Mesothelial cell of epicardium (in vitro differentiated cells): Measurements from ENCODE around the gene CLCF1. TPM values are rescaled to one million over a fixed set of nuclear protein-coding genes. Genes with fewer than 3 reads are reported as not detected.
A peak's percentile ranks its signal among the peaks of the same experiment; 100 is the strongest.

Experiments used
- DNase-seq, 2 experiments: peaks; one replicate each; pipeline ENCODE4 v3.0.0; 2021; ENCODE audit warnings: low spot score in 2 of 2; ENCODE audit not compliant: unreplicated experiment in 2 of 2
- H3K27ac Mint-ChIP-seq: 2 replicates; pipeline ENCODE4 v1.8.0; 2021; ENCODE audit warnings: mixed read lengths
- H3K27me3 Mint-ChIP-seq: 2 replicates; pipeline ENCODE4 v1.8.0; 2021; ENCODE audit warnings: low read depth, mixed read lengths
- H3K36me3 Mint-ChIP-seq: 2 replicates; pipeline ENCODE4 v1.8.0; 2021; ENCODE audit warnings: mixed read lengths
- H3K4me1 Mint-ChIP-seq: 2 replicates; pipeline ENCODE4 v1.8.0; 2021; ENCODE audit warnings: mixed read lengths
- H3K4me3 Mint-ChIP-seq: 2 replicates; pipeline ENCODE4 v1.8.0; 2021; ENCODE audit warnings: mild to moderate bottlenecking, moderate library complexity, mixed read lengths
- H3K9me3 Mint-ChIP-seq: 2 replicates; pipeline ENCODE4 v1.8.0; 2021; ENCODE audit warnings: mixed read lengths
- total RNA-seq: library from RNA; stranded (reverse); gene quantifications from 3 replicates; pipeline ENCODE4 v1.2.1, GENCODE V29; 2021
- TF ChIP-seq, protein P1 (sequence below): fragments of 200-600 bp; sonication (generic); IDR thresholded peaks from one replicate; pipeline ENCODE4 v1.5.0; 2021; ENCODE audit warnings: antibody characterized with exemption; ENCODE audit not compliant: unreplicated experiment

Gene CLCF1
- total RNA-seq, 1 donor from 2014 or later: 5.9 TPM

DNA sequence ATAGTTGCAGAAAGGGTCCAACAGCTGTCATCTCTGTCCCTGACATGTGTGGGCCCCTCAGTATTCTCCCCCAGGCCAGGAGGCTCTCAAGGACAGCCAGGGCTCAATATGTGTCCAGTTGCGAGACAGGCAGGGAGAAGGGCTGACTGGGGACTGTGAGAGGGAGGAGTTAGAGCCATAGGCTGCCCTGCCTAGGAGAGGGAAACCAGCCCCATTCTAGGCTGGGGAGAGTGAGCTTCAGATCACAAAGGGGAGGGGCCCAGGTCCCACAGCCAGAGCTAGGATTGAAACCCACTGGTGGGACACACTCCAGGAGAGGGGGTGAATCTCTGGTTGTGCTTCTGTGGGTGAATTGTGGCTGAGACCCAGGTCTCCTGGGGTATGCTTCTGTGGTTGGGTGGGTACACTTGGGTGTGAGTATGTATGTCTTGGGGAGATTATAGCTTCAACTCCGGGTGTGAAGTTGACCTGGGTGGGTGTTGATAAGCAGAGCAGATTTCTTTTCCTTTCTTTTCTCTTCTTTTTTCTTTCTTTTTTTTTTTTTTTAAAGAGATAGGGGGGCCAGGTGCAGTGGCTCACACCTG lies 40.0 kb upstream of the CLCF1 start:
- Mint-ChIP-seq H3K4me1 (peaks cover 17% of the 10 kb centered on the region), H3K36me3 (no peaks in the 10 kb centered on the region), H3K9me3 (no peaks in the 10 kb centered on the region), H3K27ac (peak overlapping the region; percentile 3), H3K27me3 (peaks cover 53% of the 10 kb centered on the region), H3K4me3 (peak overlapping the region; percentile 24)
- TF ChIP-seq, protein P1, sequence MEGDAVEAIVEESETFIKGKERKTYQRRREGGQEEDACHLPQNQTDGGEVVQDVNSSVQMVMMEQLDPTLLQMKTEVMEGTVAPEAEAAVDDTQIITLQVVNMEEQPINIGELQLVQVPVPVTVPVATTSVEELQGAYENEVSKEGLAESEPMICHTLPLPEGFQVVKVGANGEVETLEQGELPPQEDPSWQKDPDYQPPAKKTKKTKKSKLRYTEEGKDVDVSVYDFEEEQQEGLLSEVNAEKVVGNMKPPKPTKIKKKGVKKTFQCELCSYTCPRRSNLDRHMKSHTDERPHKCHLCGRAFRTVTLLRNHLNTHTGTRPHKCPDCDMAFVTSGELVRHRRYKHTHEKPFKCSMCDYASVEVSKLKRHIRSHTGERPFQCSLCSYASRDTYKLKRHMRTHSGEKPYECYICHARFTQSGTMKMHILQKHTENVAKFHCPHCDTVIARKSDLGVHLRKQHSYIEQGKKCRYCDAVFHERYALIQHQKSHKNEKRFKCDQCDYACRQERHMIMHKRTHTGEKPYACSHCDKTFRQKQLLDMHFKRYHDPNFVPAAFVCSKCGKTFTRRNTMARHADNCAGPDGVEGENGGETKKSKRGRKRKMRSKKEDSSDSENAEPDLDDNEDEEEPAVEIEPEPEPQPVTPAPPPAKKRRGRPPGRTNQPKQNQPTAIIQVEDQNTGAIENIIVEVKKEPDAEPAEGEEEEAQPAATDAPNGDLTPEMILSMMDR: no peak
- DNase-seq: no peak

DNA sequence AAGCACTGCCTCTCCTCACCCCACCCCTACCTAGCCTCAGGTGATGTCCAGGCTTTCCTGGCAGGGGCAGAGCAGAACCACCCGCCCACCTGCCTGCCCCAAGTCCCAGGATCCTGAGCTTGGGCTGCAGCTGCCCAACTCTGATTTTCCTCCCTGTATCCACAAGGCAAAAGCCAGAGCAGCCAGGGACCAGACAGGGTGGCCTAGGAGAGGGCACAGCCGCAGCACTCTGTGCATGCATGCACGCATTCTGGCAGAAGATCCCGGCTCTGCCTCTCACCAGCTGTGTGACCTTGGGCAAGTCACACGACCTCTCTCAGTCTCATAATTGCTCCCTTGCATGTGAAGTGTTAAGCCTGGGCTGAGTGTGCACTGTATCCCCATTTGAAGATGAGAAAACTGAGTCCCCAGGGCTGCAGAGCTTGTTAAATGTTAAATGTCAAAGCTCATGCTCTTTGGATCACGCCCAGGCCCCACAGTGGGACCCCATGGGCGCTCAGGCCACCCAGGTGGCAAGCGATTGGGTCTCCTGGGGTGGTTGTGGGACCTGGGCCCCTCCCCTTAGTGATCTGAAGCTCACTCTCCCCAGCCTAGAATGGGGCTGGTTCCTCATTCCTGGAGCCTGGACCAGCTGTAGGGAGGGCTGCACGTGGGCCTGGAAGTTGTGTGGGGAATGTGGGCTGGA lies 39.2 kb upstream of the CLCF1 start:
- Mint-ChIP-seq H3K4me1 (peaks cover 17% of the 10 kb centered on the region), H3K27me3 (peaks cover 56% of the 10 kb centered on the region), H3K36me3 (no peaks in the 10 kb centered on the region), H3K9me3 (no peaks in the 10 kb centered on the region), H3K27ac (no peak overlapping the region), H3K4me3 (no peak overlapping the region)
- no peak for DNase-seq
- TF ChIP-seq, protein P1: no peak

DNA sequence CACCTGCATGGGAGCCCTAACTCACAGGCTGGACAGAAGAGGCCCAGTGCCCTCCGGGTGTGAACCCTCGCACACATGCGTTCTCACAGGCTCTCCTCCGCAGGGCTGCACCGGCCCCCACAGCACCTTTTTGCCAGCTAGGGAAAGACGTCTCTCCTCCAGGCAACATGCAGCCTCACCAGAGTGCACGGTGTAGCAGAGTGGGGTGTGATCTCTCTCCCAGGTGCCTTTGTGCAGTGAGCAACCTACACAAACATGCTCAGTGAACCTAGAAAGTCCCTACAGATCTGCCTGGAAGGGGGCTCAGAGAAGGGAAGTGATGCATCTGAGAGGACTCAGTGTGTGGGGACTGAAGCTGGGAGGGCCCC lies 38.4 kb upstream of the CLCF1 start:
- TF ChIP-seq, protein P1: no peak
- Mint-ChIP-seq H3K27me3 (peaks cover 58% of the 10 kb centered on the region), H3K4me3 (no peak overlapping the region), H3K4me1 (peaks cover 18% of the 10 kb centered on the region), H3K9me3 (no peaks in the 10 kb centered on the region), H3K36me3 (no peaks in the 10 kb centered on the region), H3K27ac (no peak overlapping the region)
- DNase-seq: no peak

DNA sequence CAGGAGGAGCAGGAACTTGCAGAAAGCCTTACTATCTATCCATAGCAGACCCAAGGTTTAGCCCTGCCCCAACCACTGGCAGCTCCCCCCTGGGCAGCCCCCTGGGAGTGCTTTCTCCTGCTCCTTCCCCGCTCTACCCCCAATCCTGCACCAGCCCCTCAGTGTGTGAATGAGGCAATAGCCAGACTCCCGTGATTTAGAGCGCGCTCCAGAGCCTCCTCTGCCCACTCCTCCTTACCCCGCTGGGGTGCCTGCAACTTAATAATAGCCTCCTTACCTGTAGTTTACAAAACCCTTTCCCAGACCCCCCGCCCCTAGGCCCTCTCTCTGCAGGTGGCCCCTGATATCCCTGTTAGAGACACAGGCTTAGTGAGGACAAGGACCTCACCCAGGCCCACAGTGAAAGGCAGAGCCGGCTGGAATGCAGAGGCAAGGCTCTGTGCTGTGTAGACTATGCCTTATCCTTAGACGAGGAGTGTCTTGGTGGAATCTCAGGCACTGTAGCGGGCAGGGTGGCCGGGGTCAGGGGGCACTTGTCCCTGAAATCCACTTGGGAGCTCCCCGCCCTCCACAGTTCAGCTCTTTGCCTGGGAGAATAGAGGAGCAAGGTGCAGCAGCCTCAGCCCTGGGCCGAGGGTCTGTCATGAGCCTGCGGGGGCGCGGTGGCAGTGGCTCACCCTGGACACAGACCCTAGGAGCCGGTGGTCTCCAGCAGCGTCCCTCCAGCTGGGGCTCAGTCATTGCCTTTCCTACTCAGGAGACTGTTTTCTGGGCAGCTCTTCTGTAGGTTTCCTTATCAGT lies 37.8 kb upstream of the CLCF1 start:
- peaks cover 12% of the 10 kb centered on the region for H3K4me1 Mint-ChIP-seq
- no peak overlapping the region for H3K27ac Mint-ChIP-seq
- DNase-seq: no peak
- H3K9me3 Mint-ChIP-seq: no peaks in the 10 kb centered on the region
- peaks cover 52% of the 10 kb centered on the region for H3K27me3 Mint-ChIP-seq
- H3K4me3 Mint-ChIP-seq: no peak overlapping the region
- H3K36me3 Mint-ChIP-seq: no peaks in the 10 kb centered on the region
- TF ChIP-seq, protein P1: no peak

DNA sequence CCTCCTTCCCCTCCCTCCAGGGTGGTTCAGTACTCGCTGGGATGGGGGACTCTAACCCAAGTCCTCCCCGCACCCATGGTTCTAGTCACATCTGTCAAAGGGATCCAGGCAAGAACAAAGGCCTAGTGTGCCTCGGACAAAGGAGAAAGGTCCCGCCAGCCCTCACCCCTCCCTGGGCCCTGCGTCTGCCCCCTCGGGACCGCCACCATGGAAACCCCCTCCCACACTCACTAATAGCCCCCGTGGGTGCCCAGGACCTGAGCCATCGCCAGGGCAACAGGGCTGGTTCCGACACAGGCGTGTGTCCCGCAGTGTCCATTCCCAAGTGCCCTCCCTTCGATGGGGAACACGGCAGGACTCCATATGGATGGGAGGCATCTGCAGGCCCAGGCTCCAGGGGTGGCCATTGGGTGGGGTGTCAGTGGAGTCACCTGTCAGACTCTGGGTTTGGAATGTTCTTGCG lies 37.0 kb upstream of the CLCF1 start:
- Mint-ChIP-seq H3K4me3 (no peak overlapping the region), H3K27ac (no peak overlapping the region), H3K9me3 (no peaks in the 10 kb centered on the region), H3K4me1 (peaks cover 9% of the 10 kb centered on the region), H3K27me3 (peaks cover 48% of the 10 kb centered on the region), H3K36me3 (no peaks in the 10 kb centered on the region)
- DNase-seq: no peak
- TF ChIP-seq, protein P1: no peak
